Colon (tissue), 2 donors: ENCODE measurements around the gene EZH2.

Source experiments
- FAIRE-seq: peaks from 2 replicates; lab custom pipeline; 2012; peaks lifted over from hg19 to GRCh38; lab: Jason Lieb, UNC
- donor health status: control.
- donor health status: control.

EZH2 gene

DNA sequence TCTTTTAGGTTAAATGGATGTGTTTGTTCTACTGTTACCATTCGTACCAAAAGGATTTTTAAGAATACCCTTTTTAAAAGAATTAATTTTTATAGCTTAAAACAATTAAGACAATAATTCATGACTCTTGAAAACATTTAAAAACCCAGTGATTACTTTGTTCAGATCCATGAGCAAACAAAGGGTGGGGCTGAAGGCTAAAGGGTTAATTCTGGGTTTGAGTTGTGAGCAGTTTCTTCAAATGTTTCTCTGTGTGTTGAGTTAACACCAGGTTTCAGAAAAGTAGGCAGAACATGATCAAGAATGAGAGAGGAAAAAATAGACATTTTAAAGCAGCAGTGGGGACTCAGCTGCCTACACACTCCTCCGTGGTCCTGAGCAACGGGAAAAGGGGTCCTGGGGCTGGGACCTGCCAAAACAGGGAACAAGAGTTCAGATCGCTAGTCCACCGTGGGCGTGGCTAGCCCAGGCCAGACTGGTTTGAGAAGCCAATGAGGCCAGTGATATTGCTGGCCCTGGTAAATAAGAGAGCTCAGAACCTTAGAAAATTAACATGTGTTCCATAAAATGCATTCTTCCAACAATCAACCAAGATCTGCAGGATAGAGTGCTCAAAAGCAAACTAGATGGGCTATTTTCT lies 14.9 kb upstream of the EZH2 start:
- no peak for FAIRE-seq

DNA sequence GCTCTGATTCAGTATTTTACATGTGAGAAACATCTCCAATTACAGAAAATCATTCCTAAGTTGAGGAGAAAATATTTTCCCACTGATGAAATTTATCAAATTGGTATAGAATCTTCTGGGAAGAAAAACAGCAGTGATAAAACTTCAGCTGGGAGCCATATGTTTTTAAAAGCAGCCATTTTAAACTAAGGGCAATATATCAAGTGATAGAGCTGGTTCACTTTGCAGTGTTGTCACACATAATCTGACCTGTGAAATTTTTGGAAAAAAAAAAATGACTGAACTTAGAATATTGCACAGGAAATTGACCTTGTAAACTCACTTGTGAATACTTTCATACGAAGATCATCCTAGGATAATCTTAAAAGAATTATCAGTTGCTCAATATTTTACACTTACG lies 10.5 kb upstream of the EZH2 start:
- FAIRE-seq = no peak

GRCh38 chr7:148893071-148893470 lies 9.0 kb upstream of the EZH2 start:
- no peak for FAIRE-seq

GRCh38 chr7:148888300-148888699 lies 4.2 kb upstream of the EZH2 start:
- FAIRE-seq = no peak

- no peak for FAIRE-seq
These were observed 2.8 kb upstream of the EZH2 start for GRCh38 chr7:148886844-148887243.

- no peak for FAIRE-seq
These were observed 370 bp upstream of the EZH2 start for GRCh38 chr7:148884299-148885022.

DNA sequence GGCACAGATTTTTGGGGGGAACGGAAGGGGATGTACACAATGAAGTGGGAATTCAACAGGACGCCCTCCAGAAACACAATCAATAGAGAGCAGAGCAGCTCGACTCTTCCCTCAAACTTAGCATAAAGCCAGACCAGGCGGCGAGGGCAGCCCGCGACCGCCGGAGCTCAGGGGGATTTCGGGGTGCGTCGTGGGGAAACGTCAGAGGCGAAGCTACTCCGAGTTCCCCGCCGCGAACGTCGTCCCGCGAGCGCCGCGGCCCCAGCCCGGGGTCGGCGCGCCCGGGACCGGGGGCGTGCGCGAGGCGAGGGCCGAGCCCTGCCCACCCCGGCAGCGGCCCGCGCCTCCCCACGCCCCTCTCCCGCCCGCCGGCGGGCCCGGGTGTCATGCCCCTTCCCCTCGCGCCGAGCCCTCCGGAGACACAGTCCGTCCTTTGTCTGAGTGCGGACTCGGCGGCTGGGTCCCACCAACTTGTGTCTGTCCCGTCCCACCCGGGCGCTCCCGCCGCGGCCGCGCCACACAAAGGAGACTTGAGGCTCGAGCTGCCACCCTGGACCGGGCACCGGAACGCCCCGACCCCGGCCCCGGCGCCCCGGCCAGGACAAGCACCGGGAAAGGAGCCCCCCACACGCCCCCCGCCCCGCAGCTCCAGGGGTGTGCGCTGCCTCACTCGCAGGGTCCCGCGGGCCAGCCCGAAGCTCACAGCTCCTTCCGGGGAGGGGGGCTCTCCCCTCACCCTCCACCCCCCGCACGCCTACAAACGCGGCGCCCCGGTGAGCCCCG lies 634 bp downstream of the EZH2 start:
- FAIRE-seq = no peak

DNA sequence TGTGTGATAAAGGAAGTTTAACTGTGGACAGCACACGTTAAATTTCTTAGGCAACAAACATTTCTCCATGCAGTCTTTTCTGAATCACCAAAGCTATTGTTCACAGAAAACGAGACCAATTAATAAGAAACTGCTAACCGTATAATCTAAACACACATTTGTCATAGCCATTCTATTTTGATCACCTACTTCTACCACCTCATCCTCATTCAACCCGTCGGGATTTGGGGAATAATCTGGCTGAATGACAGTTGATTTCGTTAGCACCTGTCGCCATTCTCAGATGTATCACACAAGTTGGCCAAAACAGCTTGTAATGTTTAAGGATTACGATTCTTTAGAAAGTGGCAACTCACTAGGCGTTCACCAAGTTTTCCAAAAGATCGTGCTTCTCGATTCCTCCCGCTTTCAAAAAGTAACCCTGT lies 1.2 kb downstream of the EZH2 start:
- FAIRE-seq = no peak

- FAIRE-seq = no peak
These were observed 1.9 kb downstream of the EZH2 start for GRCh38 chr7:148882192-148882591.

- FAIRE-seq = no peak
These were observed 5.8 kb downstream of the EZH2 start for GRCh38 chr7:148878317-148878716.

DNA sequence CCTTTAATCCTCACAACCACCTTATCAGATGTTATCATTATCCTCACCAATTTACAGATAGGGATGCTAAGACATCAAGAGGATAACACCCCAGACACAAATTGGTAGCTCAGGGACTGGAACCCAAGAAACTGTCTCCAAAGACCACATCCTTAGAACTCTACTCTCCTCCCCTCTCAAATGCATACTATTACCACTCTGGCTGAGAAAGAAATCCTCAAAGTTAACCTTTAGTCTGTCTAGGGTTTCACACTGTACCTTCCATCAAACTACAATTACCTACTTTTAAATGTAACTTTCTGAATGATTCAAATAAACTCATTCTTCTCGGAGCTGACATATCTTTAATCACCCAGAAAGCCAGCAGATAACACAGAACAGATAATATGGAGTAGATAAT lies 6.6 kb downstream of the EZH2 start:
- FAIRE-seq = no peak

GRCh38 chr7:148872188-148872587 lies 11.9 kb downstream of the EZH2 start:
- FAIRE-seq = no peak

DNA sequence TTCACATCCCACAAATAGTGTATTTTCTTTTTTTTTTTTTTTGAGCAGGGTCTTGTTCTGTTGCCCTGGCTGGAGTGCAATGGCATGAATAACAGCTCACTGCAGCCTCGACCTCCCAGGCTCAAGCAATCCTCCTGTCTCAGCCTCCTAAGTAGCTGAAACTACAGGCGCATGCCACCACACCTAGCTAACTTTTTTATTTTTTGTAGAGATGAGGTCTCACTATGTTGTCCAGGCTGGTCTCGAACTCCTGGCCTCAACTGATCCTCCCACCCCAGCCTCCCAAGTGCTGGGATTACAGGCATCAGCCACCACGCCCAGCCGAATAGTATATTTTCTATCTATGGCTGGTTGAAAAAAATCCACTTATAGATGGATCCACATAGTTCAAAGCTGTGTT lies 12.5 kb downstream of the EZH2 start:
- no peak for FAIRE-seq

GRCh38 chr7:148871030-148871429 lies 13.1 kb downstream of the EZH2 start:
- FAIRE-seq = no peak

DNA sequence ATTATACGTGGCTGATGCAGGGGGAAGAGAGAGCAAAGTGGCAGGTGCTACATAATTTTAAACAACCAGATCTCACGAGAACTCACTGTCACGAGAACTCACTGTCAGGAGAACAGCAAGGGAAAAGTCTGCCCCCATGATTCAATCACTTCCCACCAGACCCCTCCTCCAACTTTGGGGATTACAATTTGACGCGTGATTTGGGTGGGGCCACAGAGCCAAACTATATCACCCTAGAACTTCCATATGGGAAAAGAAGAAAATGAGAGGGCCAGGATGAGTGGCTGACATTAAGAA lies 15.8 kb downstream of the EZH2 start:
- no peak for FAIRE-seq

DNA sequence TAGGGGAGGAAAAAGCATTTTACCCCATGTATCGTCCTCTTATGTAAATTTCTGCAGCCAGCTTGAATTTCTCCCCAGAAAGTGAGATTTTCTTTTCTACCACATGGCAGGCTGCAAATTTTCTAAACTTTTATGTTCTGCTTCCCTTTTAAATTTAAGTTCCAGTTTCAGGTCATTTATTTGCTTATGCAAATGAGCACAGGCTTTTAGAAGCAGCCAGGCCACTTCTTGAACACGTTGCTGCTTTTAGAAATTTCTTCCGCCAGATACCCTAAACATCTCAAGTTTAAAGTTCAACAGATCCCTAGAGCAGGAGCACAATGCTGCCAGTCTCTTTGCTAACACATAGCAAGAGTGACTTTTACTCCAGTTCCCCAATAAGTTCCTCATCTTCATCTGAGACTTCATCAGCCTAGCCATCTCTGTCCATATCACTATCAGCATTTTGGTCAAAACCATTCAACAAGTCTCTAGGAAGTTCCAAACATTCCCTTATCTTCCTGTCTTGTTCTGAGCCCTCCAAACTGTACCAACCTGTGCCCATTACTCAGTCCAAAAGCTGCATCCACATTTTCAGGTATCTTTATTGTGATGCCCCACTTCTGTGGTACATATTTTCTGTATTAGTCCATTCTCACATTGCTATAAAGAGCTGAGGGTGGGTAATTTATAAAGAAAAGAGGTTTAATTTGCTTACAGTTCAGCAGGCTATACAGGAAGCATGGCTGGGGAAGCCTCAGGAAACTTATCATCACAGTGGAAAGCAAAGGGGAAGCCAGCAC lies 16.3 kb downstream of the EZH2 start:
- FAIRE-seq = no peak

DNA sequence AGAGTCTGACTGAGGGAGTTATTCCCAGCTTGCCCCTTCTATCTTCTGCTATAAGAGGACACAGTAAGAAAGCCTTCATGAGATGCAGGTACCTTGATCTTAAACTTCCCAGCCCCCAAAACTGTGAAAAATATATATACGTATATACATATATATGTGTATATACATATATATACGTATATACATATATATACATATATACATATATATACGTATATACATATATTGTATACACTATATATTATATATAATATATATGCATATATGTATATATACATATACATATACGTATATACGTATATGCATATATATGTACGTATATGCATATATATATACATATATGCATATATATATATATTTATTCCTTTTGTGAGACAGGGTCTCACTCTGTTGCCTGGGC lies 17.7 kb downstream of the EZH2 start:
- FAIRE-seq = no peak

DNA sequence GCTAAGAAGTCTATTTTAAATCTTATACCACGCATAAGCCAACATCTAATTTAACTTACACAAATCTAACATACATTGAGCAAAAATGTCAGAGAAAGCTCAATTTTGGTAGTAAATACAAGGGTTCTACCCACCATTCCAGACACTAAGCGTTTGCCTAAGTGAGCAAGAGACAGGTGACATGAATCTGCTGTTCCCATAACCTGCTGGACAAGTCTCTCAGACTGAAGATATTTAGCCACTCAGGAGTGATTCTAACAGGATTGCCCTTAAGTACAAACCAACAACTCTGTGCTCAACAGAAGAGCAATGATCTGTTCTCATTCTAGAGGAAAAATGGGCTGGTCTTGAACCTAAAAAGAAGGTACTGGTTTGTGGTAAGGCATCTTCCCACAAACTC lies 18.8 kb downstream of the EZH2 start:
- FAIRE-seq = no peak

GRCh38 chr7:148863324-148863723 lies 20.8 kb downstream of the EZH2 start:
- FAIRE-seq = no peak

- FAIRE-seq = no peak
These were observed 21.6 kb downstream of the EZH2 start for GRCh38 chr7:148862481-148862880.

DNA sequence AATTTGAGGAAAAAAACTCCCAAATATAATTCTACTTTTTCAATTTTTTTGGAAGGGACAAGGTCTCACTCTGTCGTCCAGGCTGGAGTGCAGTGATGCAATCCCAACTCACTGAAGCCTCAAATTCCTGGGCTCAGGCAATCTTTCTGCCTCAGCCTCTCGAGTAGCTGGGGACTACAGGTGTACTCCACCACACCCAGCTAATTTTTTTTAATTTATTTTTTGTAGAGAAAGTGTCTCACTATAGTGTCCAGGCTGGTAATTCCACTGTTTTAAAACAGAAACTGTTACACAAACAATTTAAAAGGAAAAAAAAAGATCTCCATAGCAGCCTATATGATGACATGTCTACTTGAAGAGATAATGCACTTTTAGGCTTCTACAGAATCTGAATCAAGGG lies 25.6 kb downstream of the EZH2 start:
- no peak for FAIRE-seq

DNA sequence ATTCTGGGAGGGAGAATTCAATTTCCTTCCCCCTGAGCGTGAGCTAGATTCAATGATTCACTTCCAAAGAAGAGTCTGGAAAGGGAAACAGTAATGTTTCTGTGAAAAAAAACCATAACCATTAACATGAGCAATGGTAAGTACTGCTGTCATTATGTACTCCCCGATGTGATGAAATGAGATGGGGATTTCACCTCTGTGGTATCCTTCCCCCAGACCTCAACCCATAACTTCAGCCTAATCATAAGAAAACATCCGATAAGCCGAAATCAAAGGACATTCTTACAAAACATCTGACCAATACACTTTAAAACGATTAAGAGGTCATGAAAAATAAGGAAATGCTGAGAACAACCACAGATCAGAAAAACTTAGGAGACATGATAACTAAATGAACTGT lies 27.2 kb downstream of the EZH2 start:
- no peak for FAIRE-seq

- no peak for FAIRE-seq
These were observed 27.6 kb downstream of the EZH2 start for GRCh38 chr7:148856578-148856881.
